ENCODE data around the gene CNTNAP2. TPM values are rescaled to one million over a fixed set of nuclear protein-coding genes. Genes with fewer than 3 reads are reported as not detected.

CNTNAP2 gene
- total RNA-seq, 2 experiments from 2014 or later, result 0.28 TPM; not detected in 1

DNA sequence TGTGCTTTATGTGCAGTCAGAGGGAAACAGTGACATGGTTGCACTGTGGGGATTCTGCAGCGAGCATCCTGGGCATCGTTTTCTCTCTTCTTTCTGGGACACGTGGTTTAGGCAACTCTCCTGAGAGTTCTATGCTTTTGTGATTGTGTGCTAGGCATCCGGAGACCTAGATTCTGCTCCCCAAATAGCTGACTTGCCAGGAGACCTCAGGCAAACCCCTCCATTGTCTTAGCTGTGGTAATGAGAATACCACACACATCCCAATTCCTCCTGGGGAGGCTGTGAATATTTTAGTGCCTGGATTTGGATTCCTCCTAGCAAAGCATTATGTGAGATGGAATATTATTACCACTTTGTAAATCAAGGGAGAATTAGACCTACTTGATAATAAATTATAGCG, 1862.0 kb downstream of the CNTNAP2 start:
- intact Hi-C loops (cut with micrococcal nuclease; ENCODE audit: unreplicated experiment), result no loop called here
- TF ChIP-seq EZH2phosphoT487 (IDR thresholded peaks at IDR 0.05; ENCODE audit: borderline replicate concordance, low read depth, low read length), result no peak
- TF ChIP-seq, protein P1, sequence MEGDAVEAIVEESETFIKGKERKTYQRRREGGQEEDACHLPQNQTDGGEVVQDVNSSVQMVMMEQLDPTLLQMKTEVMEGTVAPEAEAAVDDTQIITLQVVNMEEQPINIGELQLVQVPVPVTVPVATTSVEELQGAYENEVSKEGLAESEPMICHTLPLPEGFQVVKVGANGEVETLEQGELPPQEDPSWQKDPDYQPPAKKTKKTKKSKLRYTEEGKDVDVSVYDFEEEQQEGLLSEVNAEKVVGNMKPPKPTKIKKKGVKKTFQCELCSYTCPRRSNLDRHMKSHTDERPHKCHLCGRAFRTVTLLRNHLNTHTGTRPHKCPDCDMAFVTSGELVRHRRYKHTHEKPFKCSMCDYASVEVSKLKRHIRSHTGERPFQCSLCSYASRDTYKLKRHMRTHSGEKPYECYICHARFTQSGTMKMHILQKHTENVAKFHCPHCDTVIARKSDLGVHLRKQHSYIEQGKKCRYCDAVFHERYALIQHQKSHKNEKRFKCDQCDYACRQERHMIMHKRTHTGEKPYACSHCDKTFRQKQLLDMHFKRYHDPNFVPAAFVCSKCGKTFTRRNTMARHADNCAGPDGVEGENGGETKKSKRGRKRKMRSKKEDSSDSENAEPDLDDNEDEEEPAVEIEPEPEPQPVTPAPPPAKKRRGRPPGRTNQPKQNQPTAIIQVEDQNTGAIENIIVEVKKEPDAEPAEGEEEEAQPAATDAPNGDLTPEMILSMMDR (conservative IDR thresholded peaks at IDR 0.05; ENCODE audit: low read length), result no peak
- no peak overlapping the region for H3K4me3 ChIP-seq (ENCODE audit: low read depth, low read length, poor library complexity, severe bottlenecking)
- H3K9me3 ChIP-seq (ENCODE audit: low read length), result no peaks in the 10 kb centered on the region
- H3K4me1 ChIP-seq (ENCODE audit: insufficient read depth, low read length, poor library complexity, severe bottlenecking), result no peaks in the 10 kb centered on the region
- no peak for DNase-seq (ENCODE audit: low spot score)
- H3K4me2 ChIP-seq (ENCODE audit: low read length), result no peak overlapping the region
- BruUV-seq (replicated peaks), result no TSS peak
- H3K9me2 ChIP-seq (ENCODE audit: insufficient read depth, low read length), result no peaks in the 10 kb centered on the region
- no peaks in the 10 kb centered on the region for H3K36me3 ChIP-seq (ENCODE audit: insufficient read depth, low read length)
- ChIA-PET CTCF (ENCODE audit: unreplicated experiment) (no interaction called here), POLR2A (interaction anchor here (0.5 to 0.6 kb wide), 2 partner anchors 112 to 1929 kb away, joined by 3 read pairs; no protein-coding TSS in a partner anchor)
- no peaks in the 10 kb centered on the region for H4K20me1 ChIP-seq (ENCODE audit: insufficient read depth, low read length)
- H2AFZ ChIP-seq (ENCODE audit: low read length), result no peak overlapping the region
- H3K27ac ChIP-seq (ENCODE audit: low read depth, low read length, poor library complexity, severe bottlenecking), result no peak overlapping the region
- H3K79me2 ChIP-seq (ENCODE audit: insufficient read depth, low read depth, low read length), result no peaks in the 10 kb centered on the region

DNA sequence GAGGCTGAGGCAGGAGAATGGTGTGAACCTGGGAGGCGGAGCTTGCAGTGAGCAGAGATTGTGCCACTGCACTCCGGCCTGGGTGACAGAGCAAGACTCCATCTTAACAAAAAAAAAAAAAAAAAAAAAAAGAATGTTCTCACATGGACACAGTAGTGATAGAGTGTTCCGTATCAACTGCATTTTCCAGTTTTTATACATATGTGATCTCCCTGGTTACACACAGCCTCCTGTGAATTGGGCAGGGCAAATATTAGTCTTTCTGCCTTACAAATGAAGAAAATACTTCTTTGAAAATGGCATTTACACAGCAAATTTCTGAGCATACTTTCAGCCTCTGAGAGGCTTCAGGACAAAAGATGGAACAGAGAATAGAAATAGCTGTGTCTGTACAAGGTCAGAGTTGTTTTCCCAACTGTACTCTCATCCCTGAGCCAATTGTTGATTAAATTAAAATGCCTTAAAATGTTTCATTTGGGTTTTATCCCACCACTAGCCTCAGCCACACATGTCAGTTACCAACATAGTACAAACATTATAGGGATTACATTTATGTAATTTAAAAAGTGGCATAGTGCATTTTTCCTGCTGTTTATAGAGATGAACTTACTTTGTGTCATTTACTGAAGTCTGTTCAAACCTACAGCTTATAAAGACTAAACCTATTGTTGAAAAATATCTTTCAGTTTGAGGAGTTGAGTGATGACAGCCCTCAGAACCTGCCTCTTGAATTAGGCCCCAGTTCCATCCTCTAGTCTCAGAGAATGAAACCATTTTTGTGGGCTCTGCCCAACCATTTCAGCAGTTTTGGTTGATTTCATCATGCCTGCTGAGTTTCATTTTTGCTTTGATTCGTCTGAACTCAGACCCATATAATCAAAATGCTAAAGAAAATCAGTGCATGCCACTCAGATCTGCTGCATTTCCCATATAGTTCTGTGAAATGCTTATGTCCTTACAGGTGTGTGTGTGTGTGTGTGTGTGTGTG, 1864.5 kb downstream of the CNTNAP2 start:
- no peaks in the 10 kb centered on the region for H3K36me3 ChIP-seq (ENCODE audit: insufficient read depth, low read length)
- H3K27ac ChIP-seq (ENCODE audit: low read depth, low read length, poor library complexity, severe bottlenecking), result no peak overlapping the region
- no peaks in the 10 kb centered on the region for H3K4me1 ChIP-seq (ENCODE audit: insufficient read depth, low read length, poor library complexity, severe bottlenecking)
- no peaks in the 10 kb centered on the region for H3K9me2 ChIP-seq (ENCODE audit: insufficient read depth, low read length)
- DNase-seq (ENCODE audit: low spot score), result no peak
- H2AFZ ChIP-seq (ENCODE audit: low read length), result no peak overlapping the region
- no peak overlapping the region for H3K4me2 ChIP-seq (ENCODE audit: low read length)
- intact Hi-C loops (cut with micrococcal nuclease; ENCODE audit: unreplicated experiment), result no loop called here
- H3K4me3 ChIP-seq (ENCODE audit: low read depth, low read length, poor library complexity, severe bottlenecking), result no peak overlapping the region
- no peaks in the 10 kb centered on the region for H3K9me3 ChIP-seq (ENCODE audit: low read length)
- TF ChIP-seq, protein P1 (conservative IDR thresholded peaks at IDR 0.05; ENCODE audit: low read length), result no peak
- TF ChIP-seq EZH2phosphoT487 (IDR thresholded peaks at IDR 0.05; ENCODE audit: borderline replicate concordance, low read depth, low read length), result no peak
- ChIA-PET POLR2A (no interaction called here), CTCF (ENCODE audit: unreplicated experiment) (no interaction called here)
- H4K20me1 ChIP-seq (ENCODE audit: insufficient read depth, low read length), result no peaks in the 10 kb centered on the region
- no peaks in the 10 kb centered on the region for H3K79me2 ChIP-seq (ENCODE audit: insufficient read depth, low read depth, low read length)
- BruUV-seq (replicated peaks), result no TSS peak

DNA sequence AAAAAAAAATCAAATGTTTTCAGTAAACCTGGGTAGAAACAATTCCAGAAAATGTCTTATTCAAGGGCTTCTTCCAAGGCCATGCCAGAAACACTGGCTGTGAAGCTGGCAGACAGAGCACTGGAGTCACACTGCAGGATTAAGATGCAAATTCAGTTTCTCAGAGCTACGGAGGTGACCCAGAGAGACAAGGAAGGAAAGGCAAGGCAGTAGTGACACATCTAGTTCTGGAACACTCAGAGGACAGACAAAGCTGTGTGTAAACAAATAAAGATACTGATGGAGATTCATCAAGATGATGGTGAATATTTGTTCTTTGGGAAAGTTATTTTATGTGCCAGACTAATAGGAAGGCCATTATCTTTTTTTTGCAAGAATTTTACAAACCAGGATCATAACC, 1865.7 kb downstream of the CNTNAP2 start:
- H3K4me3 ChIP-seq (ENCODE audit: low read depth, low read length, poor library complexity, severe bottlenecking), result no peak overlapping the region
- H4K20me1 ChIP-seq (ENCODE audit: insufficient read depth, low read length), result no peaks in the 10 kb centered on the region
- no peaks in the 10 kb centered on the region for H3K4me1 ChIP-seq (ENCODE audit: insufficient read depth, low read length, poor library complexity, severe bottlenecking)
- intact Hi-C loops (cut with micrococcal nuclease; ENCODE audit: unreplicated experiment), result no loop called here
- CTCF ChIA-PET (ENCODE audit: unreplicated experiment), result no interaction called here
- POLR2A ChIA-PET, result no interaction called here
- no peak overlapping the region for H3K27ac ChIP-seq (ENCODE audit: low read depth, low read length, poor library complexity, severe bottlenecking)
- TF ChIP-seq, protein P1 (conservative IDR thresholded peaks at IDR 0.05; ENCODE audit: low read length), result no peak
- TF ChIP-seq EZH2phosphoT487 (IDR thresholded peaks at IDR 0.05; ENCODE audit: borderline replicate concordance, low read depth, low read length), result no peak
- no peaks in the 10 kb centered on the region for H3K79me2 ChIP-seq (ENCODE audit: insufficient read depth, low read depth, low read length)
- H3K9me3 ChIP-seq (ENCODE audit: low read length), result no peaks in the 10 kb centered on the region
- H3K9me2 ChIP-seq (ENCODE audit: insufficient read depth, low read length), result no peaks in the 10 kb centered on the region
- BruUV-seq (replicated peaks), result no TSS peak
- H3K4me2 ChIP-seq (ENCODE audit: low read length), result no peak overlapping the region
- no peaks in the 10 kb centered on the region for H3K36me3 ChIP-seq (ENCODE audit: insufficient read depth, low read length)
- DNase-seq (ENCODE audit: low spot score), result no peak
- no peak overlapping the region for H2AFZ ChIP-seq (ENCODE audit: low read length)
